Measurements from ENCODE around the gene LRRC28. TPM values are rescaled to one million over a fixed set of nuclear protein-coding genes. Genes with fewer than 3 reads are reported as not detected.
A peak's percentile ranks its signal among the peaks of the same experiment; 100 is the strongest.

Gene LRRC28
- total RNA-seq, 1 experiment from 2014 or later, result 26.7 TPM

DNA sequence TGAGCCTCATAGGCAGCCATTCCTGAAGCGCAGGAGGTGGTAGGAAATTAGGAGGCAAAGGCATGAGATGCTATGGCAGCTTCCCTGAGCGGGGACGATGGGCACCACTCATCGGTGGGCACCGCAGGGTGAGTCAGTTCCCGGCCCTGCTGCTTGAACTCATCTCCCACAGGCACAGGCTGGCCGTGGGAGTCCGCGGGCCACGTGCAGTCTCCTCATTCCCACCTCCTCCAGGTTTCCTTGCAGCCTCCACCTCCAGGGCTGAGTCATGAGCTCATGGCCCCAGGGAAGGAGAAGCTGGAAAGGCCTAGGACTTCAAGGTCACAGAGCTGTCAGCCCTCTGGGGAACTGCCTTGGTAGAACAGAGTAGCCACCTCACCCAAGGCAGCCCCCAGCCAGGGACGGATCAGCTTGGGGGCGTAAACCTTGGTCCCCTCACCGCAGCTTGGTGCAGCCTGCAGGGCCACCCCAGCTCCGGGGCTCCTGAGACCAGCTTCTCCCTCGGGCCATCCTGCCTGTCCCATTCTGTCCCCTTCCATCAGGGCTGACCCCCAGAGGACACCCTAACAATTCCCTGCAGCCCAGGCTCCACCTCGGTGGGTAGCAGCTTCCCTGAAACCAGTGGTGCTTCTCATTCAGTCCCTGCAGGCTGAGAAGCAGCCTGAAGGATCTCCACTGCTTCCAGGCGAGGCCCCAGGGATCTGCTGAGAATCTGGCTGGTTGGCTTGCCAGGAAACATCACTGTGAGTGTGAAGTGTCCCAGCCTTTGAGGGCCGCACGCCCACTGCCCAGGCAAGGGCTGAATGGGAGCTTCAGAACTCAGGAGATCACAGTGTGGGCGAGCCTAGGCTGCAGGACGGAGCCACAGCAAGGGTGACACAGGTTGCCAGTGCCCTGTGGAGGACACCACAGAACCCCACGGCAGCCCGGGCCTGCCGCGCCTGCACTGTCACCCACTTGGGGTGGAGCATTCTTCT is 163.8 kb downstream of the LRRC28 start:
- DNase-seq (ENCODE audit: low read depth), result peak; percentile 32

DNA sequence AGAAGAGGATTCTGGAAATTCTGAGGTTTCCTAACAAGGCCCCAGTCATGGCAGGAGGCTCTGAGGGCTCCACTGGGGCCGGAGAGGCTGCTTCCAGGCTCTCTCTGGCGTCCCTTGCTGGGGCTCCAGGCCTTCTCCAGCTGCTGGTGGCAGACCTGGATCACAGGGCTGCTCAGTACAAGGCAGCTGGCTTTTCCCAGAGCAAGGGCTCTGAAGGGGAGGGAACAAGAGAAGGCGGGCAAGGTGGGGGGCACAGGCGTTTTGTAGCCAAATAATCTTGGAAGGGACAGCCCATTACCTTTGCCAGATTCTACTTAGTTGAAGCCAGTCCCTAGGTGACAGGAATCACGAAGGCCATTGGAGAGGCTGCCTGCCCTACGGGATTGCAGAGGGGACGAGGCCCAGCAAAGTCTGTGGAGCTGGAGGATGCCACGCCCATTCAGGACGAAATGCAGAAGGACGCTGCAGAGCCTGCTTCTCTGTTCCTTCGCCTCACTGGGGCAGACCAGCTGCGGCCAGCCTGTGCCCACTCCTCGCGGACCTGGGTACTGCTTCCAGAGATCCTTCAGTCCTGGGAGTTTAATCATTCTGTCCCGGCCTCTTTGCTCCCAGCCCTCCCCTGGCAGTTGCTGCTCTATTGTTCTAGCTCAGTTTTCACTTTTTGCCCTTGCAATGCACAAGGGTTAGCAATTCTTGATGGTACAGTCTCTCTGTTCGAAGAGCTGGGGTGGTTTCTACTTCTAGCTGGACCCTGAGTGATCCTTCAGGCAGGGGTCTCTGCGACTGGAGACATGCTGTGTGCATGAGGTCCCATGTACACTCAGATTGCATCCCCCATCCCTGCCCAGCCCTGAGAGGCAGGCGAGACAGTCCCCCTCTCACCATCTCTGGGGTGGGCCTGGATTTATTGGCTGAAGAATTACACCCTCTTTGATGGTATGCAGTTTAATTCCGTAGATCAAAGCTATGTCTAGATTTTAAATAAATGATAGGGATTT is 165.2 kb downstream of the LRRC28 start:
- DNase-seq (ENCODE audit: low read depth), result no peak

DNA sequence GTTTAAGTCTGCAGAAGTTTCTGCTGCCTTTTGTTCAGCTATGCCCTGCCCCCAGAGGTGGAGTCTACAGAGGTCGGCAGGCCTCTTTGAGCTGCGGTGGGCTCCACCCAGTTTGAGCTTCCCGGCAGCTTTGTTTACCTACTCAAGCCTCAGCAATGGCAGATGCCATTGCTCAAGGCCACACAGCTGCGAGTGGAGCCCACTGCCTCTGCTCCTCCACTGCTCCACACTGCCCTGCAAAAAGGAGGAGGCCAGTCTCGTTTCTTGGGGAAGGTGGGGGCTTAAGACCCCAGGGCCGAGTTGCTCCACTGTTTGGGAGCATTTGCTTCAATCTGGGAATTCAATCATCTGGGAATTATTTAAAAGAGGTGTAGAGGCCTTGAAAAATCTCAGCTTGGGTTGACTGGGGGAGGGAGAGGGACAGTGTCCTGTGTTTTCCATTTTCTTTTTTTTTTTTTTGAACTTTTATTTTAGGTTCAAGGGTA is 169.9 kb downstream of the LRRC28 start:
- DNase-seq (ENCODE audit: low read depth), result no peak

DNA sequence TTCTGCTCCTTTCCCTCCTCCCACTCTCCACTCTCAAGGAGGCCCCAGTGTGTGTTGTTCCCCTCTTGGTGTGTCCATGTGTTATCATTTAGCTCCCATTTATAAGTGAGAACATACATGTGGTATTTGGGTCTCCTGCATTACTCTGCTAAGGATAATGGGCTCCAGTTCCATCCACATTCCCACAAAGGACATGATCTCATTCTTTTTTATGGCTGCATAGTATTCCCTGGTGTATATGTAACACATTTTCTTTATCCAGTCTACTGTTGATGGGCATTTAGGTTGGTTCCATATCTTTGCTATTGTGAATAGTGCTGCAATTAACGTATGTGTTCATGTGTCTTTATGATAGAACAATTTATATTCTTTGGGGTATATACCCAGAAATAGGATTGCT is 170.5 kb downstream of the LRRC28 start:
- DNase-seq (ENCODE audit: low read depth), result no peak

DNA sequence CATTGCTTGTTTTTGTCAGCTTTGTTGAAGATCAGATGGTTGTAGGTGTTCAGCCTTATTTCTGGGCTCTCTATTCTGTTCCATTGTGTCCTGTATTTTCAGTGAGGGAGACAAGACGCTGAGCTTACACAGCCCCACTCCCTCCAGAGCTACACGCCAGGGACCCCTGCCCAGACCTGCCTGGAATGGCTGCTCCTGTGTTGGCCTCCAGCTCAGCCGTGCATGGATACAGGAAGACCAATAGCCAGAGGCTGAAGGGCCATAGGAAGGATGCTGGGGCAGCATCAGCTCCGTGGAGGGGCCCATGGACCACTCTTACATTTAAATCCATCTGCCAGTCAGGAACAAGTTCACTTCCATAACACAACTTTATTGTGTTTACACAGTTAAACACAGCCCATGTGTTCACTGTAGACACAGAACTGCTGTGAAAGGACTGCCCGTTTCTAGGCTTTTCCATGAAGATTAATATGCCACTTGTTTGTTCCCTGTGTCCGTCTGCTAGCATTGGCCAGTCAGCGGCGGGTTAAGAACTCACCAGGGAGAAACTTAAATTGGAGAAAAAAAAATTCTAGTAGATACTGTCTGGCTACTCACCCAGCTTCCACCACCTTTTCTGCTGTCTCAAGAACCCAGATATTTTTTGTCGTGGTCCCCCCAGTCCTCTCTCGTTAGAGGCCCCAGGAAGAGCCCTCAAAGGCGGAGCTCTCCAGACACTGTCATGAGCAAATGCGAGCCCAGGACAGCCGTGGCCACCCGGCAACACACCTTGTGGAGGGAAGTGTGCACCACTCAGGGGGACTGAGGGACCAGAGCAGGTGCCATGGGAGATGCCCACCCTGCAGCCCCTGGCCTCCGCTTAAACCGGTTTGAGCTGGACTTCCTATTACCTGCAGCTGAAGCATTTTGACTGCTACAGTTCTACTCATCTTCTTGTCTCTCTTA is 172.2 kb downstream of the LRRC28 start:
- no peak for DNase-seq (ENCODE audit: low read depth)

DNA sequence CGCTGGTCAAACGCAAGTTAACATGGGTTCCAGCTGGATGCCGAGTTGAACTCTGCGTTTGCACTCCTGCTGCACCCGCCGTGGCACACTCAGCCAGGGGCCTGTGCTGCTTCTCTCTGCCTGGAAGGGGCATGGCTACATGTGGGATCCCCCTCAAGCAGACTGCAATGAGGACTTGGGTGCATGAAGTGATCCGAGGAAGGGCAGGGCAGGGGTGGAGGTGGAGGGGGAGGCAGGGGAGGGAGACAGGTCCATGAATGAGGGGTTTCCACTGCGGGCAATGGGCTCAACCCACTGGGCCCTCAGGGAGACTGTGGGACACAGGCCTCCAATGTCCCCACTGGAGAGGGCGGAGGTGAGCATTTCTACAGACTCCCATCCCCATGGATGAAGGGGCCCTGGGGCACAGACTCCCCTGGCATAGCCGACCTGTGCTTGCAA is 172.9 kb downstream of the LRRC28 start:
- no peak for DNase-seq (ENCODE audit: low read depth)

DNA sequence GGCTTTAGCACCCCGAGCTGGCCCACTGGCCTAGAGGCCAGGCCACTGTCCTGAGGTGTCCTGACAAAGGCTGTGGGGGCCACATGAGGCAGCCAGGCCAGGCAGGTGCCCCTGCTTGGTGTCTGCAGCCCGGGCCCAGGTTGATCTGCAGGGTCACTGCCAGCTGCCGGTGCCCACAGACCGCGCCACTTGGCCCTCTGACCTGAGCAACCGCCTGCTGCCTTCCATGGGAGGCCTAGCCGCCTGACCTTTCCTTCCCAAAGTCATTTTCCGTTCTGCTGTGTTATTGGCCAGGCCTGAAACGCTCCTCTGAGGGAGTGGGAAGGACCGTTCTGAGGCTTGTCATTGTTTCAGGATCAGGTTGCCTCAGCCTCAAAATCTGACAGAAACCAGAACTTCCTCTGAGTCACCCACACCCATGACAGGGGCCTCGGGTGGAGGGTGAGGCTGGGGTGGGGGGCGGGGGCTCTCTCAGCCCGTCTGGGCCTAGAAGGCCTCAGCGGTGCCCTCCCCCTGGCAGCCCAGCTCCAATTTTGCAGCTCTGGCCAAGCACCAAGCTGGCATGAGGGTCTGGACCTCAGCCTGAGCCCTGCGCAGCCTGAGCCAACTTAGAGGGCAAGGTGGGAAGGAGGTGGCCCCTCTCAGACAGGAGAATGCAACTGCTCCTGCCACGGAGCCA is 173.8 kb downstream of the LRRC28 start:
- peak; percentile 96 for DNase-seq (ENCODE audit: low read depth)

DNA sequence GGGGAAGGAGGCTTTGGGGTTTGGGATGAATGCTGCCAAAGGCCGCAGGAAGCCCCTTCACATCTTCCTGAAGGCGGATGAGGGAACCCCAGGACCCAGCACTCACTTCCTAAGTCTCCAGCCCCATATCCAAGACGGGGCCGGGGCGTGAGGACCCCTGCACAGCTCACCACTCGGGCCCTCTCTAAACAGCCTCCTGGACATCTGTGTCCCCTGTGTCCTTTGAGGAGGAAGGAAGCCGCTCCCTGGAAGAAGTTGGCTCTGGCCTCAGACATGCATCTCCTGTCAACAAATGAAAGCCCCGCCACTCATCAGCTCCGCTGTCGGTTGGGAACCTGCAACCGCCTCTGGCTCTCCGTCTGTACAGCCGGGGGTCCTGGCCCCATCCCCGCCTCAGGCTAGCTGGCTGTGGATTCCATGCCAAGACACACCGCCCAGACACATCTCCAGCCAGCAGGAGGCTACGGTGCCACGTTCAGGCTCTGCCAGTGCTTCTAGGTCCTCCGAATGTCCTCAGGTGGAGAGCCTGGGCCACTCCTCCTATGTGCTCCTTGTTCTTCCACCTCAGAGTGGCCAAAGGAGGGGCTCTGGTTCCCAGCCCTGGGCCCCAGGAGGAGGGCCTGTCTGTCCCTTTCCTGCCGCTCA is 174.5 kb downstream of the LRRC28 start:
- no peak for DNase-seq (ENCODE audit: low read depth)

DNA sequence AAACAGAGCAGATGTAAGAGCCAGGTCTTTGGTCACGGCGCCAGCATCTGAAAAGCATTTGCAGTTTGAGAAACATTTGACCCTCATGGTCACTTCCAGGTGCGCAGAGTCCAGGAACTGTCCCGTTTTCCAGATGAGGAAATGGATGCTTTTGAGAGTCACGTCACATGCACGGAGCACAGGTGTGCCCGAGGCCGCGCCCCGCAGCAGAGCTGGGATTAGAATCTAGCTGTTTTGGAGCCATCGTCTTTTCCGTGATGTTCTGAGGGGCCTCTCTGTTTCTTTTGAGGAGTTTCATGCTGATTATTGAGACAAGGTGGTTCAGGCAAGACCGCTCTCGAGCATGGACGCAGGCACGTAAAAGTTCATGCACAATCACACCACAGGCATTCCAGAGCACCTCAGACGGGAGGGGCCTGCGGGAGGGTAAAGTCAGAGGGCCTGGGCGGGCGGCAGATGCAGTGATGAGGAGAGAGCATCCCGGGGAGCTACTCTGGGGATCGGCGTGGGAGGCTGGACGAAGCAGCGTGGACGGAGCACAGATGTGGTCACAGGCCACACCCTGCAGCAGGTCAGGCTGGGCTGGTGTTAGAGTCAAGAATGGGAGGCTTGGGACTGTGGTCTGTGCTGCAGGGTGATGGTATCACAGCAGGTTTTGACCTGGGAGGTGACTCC is 175.3 kb downstream of the LRRC28 start:
- DNase-seq (ENCODE audit: low read depth), result no peak

DNA sequence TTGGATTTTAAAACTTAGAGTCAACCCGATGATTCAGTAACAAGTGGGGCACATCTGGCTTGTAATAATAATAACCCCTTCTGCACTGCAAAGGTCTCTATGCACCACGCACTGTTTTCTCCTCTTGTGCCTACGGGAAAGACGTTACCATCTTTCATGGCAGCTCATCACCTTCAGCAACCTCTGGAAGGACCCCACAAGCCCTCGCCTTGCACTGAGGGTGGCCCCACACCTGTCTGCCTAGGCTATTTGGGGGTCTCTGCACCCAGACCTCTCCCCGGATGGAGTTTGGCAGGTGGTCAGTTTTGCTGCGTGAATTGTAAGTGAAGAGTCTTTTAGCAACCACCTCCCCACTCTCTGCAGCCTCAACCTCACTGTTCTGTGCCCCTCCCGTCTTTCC is 175.9 kb downstream of the LRRC28 start:
- DNase-seq (ENCODE audit: low read depth), result no peak

DNA sequence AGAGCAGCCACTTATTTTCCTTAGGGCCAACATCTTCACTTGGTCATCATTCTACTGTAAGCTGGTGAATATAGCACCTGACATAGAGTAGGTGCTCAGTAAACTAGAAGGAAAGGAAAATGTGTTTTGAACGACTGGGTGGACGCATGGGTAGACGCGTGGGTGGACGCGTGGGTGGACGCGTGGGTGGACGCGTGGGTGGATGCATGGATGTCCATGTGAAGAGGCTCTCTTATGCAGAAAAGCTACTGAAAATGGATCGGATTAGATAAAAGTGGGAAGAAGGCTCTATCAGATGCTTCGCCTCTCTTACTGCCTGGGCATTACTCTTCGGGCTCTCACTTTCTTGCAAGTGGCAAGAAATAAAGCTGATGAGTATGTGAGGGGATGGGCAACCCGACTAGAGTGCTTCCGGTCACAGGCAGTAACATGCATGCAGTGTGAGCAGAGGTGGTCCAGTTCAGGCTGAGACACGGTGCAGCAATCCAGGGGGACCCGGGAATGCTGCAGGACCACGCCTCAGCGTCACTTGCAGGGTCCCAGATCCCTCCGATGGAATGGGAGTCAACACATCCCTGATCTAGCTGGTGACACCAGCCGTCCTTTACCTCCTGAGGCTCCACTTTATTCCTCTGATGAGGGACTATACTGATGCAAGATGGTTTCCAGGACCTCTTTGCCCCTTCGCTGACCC is 176.5 kb downstream of the LRRC28 start:
- no peak for DNase-seq (ENCODE audit: low read depth)

DNA sequence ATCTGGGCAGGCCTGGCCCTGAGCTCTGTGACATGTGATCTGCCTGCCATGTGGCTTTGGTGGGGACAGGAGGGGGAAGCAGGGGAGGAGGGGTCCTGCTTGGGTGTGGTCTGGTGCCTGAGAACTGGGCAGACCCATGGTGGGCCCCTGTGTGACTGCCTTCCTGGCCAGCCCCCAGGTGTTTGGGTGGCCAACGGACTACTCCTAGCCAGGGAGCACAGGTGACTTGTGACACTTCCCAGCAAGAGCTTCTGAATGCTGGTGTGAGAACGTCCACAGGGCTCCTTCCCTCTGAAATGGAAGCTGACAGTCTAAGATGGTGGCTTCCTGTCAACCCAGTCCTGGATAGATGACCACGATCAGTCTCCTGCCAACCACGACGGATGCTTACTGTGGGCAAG is 178.4 kb downstream of the LRRC28 start:
- DNase-seq (ENCODE audit: low read depth), result no peak

DNA sequence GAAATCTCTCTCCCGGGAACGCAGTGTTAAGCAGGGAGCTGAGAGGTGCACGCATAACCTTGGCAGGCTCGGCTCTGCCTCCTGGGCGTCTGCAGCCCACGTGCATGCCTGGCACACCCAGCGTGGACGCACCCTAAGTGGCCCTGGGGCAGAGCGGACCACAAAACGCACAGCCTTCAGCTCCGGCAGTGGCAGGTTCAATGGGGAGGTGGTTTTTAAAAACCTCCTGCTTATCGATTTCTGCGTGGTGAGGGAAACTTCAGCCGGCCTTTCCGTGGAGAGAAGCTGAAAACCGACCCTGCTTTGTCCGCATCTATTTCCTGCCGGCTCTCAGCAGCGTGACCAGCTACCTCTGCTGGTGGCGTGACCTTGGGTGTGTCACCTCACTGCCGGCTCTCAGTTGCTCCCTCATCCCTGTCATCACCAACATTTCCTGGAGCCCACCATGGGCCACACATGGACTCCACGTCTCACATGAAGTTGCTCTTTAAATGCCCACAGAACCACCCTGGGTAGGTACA is 179.7 kb downstream of the LRRC28 start:
- DNase-seq (ENCODE audit: low read depth), result no peak

DNA sequence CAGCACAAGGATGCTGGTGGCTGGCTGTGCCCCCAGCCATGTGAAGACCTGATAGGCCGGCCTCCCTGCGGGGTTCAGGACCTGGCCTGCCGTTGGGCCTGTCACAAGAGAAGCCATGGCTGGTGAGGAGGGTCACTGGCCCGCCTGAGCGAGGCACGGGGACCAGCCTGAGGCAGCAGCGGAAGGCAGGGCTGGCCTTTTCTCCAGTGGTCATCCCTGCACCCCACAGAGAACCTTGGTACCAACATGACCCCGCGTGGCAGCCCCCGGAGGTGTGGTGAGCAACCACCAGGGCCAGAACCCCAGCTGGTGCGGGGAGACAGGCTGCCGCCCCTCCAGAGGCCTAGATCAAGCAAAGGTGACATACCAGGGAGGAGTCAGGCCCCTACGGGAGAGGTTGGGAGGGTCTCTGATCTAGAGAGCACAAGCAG is 180.4 kb downstream of the LRRC28 start:
- DNase-seq (ENCODE audit: low read depth), result no peak

DNA sequence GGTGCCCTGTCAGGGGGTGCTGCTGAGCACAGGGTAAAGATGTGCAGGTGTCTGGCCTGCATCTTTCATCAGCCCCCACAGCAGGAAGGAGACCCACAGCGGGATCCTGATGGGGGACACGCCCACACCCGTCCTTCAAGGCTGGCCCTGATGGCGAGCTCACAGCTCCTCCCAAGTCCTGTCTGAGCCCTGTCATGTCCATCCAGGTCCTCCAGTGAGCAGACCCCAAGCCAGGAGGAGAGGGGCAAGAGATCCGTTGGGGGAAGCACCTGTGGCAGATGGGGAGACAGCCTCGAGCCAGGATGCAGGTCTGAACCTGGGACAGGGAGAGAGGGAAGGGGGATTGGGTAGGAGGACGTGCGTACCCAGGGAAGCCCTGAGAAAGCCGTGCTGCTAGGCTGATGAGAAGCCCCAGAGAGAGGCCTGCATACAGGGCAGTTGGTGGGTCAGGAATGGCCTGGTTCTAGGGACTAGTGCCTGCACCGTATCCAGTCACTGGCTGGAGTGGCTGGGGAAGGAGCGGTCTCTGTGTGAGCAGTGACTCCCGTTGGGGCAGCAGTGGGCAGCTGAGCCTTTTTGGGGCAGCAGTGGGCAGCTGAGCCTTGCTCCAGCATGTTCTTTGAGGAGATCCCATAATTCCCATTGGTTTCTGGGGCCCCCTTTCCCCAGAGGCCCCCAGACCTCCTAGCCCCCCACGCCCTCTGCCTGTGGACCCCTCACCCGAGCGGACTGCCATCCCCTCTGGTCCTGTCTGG is 181.2 kb downstream of the LRRC28 start:
- no peak for DNase-seq (ENCODE audit: low read depth)

DNA sequence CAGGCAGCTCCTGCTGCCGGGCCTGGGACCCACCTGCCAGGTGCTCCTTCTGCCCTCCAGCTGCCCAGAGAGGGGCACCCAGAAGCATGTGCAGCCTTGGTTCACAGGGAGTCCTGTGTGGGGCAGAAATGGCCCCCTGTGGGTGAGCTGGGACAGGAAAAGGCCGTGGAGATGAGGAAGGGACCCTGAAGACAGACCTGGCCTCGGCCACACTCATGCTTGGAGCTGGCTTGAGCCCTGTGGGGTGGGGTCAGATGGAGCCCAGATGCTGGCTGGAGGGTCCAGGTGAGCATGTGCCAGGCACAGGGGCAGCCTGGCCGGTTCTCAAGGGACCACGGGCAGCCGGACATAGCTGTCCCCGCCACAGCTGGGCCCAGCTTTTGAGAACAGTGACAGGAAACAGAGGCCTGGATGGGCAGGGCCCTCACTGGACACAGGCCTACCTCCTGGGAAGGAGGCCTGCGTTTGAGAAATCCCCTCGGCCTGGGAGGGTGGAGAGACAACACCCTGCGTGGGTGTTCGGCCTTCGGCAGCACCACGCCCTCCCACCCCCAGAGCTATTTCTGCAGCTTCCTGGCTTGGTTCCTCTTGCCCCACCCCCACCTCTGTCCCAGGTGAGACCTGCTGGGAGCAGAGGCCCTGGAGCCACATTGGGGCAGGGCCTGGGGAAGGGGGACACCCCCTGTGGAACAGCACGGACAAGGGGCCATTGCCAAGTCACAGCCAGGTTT is 181.9 kb downstream of the LRRC28 start:
- DNase-seq (ENCODE audit: low read depth), result no peak
